ENCODE data around the gene CYB5RL. TPM values are rescaled to one million over a fixed set of nuclear protein-coding genes. Genes with fewer than 3 reads are reported as not detected.
"Not testable (repeated sequence)": the region's sequence is repeated elsewhere in the genome, so short reads cannot be mapped to it uniquely, and the experiment has no call there.

The CYB5RL gene
- total RNA-seq, 1 donor from 2014 or later = 5.7 TPM

DNA sequence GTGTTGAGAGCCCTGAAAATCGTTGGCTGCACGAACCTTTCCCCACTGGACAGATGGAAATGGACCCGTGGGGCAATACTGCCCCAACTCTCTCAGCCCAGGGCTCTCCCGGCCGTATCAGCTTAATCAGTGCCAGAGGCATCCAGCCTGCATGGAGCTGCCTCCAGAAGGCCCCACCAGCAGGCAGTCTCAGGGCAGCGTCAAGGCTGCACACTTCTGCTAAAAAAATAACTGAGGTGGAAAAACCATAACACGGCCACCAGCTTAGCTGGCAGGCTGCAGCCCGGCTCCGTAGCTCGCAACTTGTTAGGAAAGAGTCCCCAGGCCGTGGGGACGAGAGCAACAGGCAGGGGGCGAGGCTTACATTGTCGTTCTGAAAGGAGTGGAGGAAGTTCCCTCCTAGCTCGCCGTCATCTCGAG lies 28.1 kb upstream of the CYB5RL start:
- DNase-seq (ENCODE audit: low spot score) = no peak
- intact Hi-C loops (cut with DNase I) = no loop called here

DNA sequence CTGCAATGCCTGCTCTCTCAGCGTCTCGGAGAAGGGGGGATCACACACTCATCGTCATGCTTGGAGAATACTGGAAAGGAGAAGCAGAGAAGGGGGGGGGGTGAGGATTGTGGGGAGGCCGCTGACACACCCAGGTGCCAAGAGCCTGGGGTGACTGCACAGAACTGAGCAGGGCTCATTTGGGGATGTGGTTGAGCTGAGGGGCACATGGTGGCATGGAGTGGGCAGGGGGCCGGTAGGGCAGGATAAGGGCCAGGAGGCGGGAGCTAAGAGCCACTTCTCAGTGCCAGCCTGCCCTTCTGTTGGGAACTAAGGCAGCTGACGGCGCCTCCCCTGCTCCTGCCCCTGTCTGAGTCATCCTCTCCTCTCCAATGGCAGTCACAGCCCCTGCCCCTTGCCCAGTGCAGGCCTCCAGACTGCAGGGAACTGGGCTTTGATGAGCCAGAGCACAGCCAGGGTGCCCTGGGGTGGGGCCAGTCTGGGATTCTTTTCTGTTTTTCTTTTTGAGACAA lies 27.3 kb upstream of the CYB5RL start:
- intact Hi-C loops (cut with DNase I) = no loop called here

GRCh38 chr1:54225986-54226559 lies 26.2 kb upstream of the CYB5RL start:
- no peak for DNase-seq (ENCODE audit: low spot score)
- intact Hi-C loops (cut with DNase I) = no loop called here

More for the DNA sequence above, 27.3 kb upstream of the CYB5RL start:
- no peak for DNase-seq (ENCODE audit: low spot score)

- intact Hi-C loops (cut with DNase I) = no loop called here
- DNase-seq (ENCODE audit: low spot score) = no peak
These were observed 25.5 kb upstream of the CYB5RL start for GRCh38 chr1:54225378-54225777.

DNA sequence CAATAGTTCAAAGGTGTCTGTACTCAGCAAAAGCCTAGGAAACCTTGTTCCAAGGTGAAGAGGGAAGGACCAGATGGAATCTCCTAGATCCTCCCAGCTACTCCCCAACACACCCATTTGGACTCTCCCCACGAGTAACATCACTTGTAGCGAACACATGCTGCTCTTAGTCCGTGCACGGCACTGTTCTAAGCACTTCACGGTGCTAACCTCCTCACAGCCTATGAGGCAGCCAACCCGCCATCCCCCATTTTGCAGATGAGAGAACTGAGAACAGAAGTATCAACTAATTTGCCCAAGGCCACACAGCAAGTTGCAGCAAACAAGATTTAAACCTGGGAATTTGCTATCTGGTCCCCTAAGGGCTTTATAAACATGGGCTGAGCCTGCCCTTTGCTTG lies 24.4 kb upstream of the CYB5RL start:
- intact Hi-C loops (cut with DNase I) = no loop called here
- DNase-seq (ENCODE audit: low spot score) = no peak

DNA sequence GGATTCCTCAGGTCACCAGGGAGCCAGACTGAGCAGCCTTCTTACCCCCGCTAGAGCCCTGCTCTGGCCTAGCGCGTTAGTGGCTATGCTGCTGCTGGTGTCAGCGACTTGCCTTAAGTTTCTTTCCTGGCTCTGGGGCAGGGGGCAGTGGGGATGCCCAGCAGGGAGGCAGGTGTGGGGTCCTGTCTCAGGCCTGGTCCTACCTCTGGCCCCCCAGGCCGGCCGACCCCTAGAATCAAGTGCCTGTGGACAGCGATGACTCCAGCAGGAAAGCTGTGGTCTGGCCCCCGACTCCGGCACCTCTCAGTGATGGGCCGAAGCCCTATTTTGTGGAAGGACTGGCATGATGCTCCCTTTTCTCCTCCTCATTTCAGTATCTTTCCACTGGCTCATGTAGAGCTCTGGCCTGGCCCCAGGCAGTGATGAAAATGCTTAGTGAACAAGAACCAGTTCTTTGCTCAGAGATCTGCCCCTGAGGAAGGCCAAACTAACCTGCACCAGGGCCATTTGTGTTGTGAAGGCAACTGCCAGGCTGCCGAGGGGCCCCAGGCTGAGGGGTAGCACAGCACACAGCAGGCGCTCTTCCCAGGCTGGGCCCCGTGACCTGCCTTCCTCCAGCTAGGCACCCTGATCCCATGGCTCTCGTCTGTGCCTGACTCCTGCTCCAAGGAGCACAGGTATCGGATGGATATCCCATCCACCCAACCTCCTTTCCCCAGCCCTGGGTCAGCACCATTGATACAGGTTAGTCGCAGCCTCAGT lies 23.8 kb upstream of the CYB5RL start:
- intact Hi-C loops (cut with DNase I) = no loop called here
- no peak for DNase-seq (ENCODE audit: low spot score)

- intact Hi-C loops (cut with DNase I) = no loop called here
- DNase-seq (ENCODE audit: low spot score) = no peak
These were observed 22.9 kb upstream of the CYB5RL start for GRCh38 chr1:54222711-54223110.

- intact Hi-C loops (cut with DNase I) = no loop called here
- DNase-seq (ENCODE audit: low spot score) = no peak
These were observed 22.1 kb upstream of the CYB5RL start for GRCh38 chr1:54221867-54222484.

DNA sequence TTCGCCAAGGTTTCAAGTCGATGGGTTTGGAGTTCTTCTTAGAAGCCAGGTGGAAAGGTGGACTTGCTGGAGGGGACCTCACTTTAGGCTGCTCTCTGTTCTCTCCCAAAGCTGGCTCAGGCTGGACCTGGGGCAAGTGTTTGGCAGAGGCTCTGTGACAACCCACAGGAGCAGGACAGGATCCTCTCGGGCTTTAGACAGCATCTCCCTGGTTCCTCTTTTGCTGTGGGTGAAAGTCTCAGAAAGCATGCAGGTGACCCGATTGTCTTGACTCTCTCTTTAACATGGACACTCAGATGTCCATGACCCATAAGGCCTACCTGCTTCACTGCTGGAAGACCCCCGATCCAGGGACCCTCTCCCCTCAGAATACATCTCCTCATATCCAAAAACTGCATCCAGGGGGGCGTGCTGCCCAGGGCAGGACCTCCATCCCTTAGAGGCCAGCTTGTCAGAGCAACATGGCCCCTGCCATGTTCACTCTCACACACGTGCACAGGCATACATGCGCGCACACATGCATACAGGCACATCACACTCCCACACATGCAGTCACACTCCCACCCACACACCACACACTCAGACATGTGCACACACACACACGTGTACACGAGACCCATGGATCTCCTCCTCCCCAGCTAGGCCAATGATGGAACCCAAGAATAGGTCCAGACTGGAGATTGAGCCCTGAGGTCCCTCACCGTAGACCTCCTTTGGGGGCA lies 21.4 kb upstream of the CYB5RL start:
- intact Hi-C loops (cut with DNase I) = no loop called here

GRCh38 chr1:54220004-54220811 lies 20.4 kb upstream of the CYB5RL start:
- intact Hi-C loops (cut with DNase I) = loop anchor here (1.0 kb wide), 1 partner anchor 268 kb away; no protein-coding TSS in a partner anchor
- DNase-seq (ENCODE audit: low spot score) = peak; percentile 82

More for the DNA sequence above, 21.4 kb upstream of the CYB5RL start:
- DNase-seq (ENCODE audit: low spot score) = no peak

DNA sequence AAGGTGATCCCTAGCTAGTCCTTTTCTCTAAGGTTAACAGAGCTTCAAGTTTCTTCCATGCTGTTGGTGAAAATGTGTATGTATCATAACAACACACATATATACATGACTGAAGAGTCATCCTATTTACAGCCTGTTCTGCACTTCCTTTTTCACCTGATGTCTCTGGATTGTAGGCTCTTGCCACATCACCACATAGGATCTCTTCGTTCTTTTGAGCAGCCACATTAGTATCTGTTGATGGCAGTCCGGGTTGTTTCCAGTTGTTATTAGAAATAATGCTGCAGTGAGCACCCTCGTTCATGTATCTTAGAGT lies 19.8 kb upstream of the CYB5RL start:
- intact Hi-C loops (cut with DNase I) = loop anchor here (1.0 kb wide), 1 partner anchor 269 kb away; no protein-coding TSS in a partner anchor
- no peak for DNase-seq (ENCODE audit: low spot score)

DNA sequence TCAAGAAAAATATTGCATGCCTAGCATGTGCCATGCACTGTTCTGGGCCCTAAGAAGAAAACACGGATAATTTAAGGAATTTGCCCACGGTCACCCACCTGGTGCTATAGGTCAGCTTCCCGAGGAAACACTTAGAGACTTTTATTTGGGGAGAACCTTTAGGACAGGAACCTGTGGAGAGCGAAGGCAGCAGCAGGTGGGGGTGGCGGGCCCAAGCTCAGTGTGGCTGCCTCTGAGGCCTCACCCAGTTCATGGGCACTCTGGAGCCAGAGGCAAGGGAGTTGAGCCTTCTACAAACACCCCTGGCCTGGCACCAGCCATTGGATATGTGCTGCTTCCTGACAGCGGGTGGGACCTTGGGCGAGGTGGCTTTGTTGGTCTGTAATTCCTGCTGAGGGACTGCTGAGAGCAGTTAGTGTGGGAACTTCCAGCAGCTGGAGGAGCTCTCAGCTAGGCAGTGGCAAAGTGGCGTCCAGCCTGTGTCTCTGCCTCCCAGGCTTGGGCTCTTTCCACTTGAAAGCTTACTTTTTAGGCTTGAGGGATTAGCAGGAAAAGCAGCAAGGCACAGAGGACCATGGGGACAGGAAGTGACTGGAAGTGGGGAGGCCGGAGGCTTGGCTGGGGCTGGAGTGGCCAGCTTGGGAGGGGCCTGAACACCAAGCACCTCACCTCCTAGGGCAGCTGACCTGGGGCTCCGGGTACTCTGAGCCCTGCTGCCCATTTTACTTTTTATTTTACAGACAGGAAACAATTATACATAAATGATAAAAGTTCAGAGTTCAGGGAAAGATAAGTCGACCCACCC lies 19.3 kb upstream of the CYB5RL start:
- DNase-seq (ENCODE audit: low spot score) = no peak
- intact Hi-C loops (cut with DNase I) = no loop called here

- intact Hi-C loops (cut with DNase I) = no loop called here
- DNase-seq (ENCODE audit: low spot score) = no peak
These were observed 15.7 kb upstream of the CYB5RL start for GRCh38 chr1:54215523-54215922.

GRCh38 chr1:54212872-54213271 lies 13.0 kb upstream of the CYB5RL start:
- intact Hi-C loops (cut with DNase I) = no loop called here
- DNase-seq (ENCODE audit: low spot score) = no peak

GRCh38 chr1:54207896-54208295 lies 8.1 kb upstream of the CYB5RL start:
- intact Hi-C loops (cut with DNase I); DNase-seq (ENCODE audit: low spot score): not testable (repeated sequence)

DNA sequence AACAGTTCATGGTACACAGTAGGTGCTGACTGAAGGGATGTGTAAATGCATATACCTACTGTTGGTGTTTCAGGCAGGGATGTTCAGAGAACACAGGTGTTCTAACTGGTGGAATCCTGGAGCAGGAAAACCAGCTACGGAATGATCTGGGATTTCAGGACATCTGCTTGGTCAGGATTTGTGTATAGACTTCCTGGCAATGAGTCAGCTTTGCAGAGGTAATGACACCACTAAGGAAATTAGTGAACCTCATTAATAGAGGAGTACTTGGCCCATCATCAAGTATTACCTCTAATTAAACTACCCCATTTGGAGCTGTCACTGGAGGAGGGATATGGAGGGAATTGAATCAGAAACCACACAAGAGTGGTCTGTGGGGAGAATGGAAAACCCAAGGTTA lies 7.5 kb upstream of the CYB5RL start:
- DNase-seq (ENCODE audit: low spot score) = no peak
- intact Hi-C loops (cut with DNase I) = no loop called here

GRCh38 chr1:54204199-54204598 lies 4.4 kb upstream of the CYB5RL start:
- intact Hi-C loops (cut with DNase I) = loop anchor here (5.0 kb wide), 2 partner anchors 82 to 283 kb away; no protein-coding TSS in a partner anchor
- DNase-seq (ENCODE audit: low spot score) = no peak

- intact Hi-C loops (cut with DNase I) = loop anchor here (5.0 kb wide), 2 partner anchors 78 to 287 kb away; no protein-coding TSS in a partner anchor
These were observed 728 bp upstream of the CYB5RL start for GRCh38 chr1:54200519-54200997.

More at GRCh38 chr1:54200519-54200997, 728 bp upstream of the CYB5RL start:
- no peak for DNase-seq (ENCODE audit: low spot score)
